HCT116 (cell line): ENCODE data around the gene NSF.
"Not testable (repeated sequence)": the region's sequence is repeated elsewhere in the genome, so short reads cannot be mapped to it uniquely, and the experiment has no call there.

Source experiments
- ATF3 ChIP-seq: IDR thresholded peaks from 2 replicates; pipeline ENCODE4 v1.6.1; 2012
- CEBPB ChIP-seq: IDR thresholded peaks from 2 replicates; pipeline ENCODE4 v1.6.1; 2012; ENCODE audit warnings: low read depth
- CTCF ChIP-seq, 3 experiments: fragments of 200-600 bp in 1 of 3; sonication (generic) in 1 of 3; IDR thresholded peaks in 2 of 3; conservative IDR thresholded peaks in 1 of 3; 2 replicates each; pipeline ENCODE4 v1.5.1; 2012 to 2017; ENCODE audit warnings: low read depth in 2 of 3, low read length in 2 of 3, antibody characterized with exemption in 1 of 3, borderline replicate concordance in 1 of 3, control low read depth in 1 of 3, mild to moderate bottlenecking in 1 of 3, mixed read lengths in 1 of 3, mixed run types in 1 of 3, moderate library complexity in 1 of 3; ENCODE audit not compliant: insufficient read depth in 1 of 3
- EGR1 ChIP-seq: IDR thresholded peaks from 2 replicates; pipeline ENCODE4 v1.6.1; 2012; ENCODE audit warnings: low read depth
- EZH2 ChIP-seq: fragments of 200-600 bp; sonication (generic); IDR thresholded peaks from 2 replicates; pipeline ENCODE4 v1.6.1; 2017; ENCODE audit warnings: antibody characterized with exemption, mixed run types
- EZH2phosphoT487 ChIP-seq: fragments of 200-600 bp; IDR thresholded peaks from 2 replicates; pipeline ENCODE4 v1.6.1; 2018; ENCODE audit warnings: antibody characterized with exemption, borderline replicate concordance
- MAX ChIP-seq: IDR thresholded peaks from 2 replicates; pipeline ENCODE4 v1.6.1; 2012
- POLR2A ChIP-seq: IDR thresholded peaks from 2 replicates; pipeline ENCODE4 v1.7.0; 2011; ENCODE audit warnings: borderline replicate concordance; ENCODE audit not compliant: insufficient read depth, insufficient read length; ENCODE audit errors: extremely low read depth
- POLR2AphosphoS5 ChIP-seq: IDR thresholded peaks from 2 replicates; pipeline ENCODE4 v1.6.1; 2011; ENCODE audit warnings: mild to moderate bottlenecking, low read depth, low read length, moderate library complexity
- SIN3A ChIP-seq: IDR thresholded peaks from 2 replicates; pipeline ENCODE4 v1.6.1; 2012; ENCODE audit warnings: low read depth
- YY1 ChIP-seq: IDR thresholded peaks from 2 replicates; pipeline ENCODE4 v1.6.1; 2011; ENCODE audit warnings: low read length, low read depth, moderate library complexity, mild to moderate bottlenecking; ENCODE audit not compliant: insufficient replicate concordance; ENCODE audit errors: extremely low read depth
- ZFX ChIP-seq: fragments of 450-650 bp; IDR thresholded peaks from 2 replicates; pipeline ENCODE4 v1.6.1; 2017
- ZNF274 ChIP-seq: fragments of 200-500 bp; sonication (Bioruptor generic); IDR thresholded peaks from 2 replicates; pipeline ENCODE4 v1.6.1; 2014; ENCODE audit warnings: mild to moderate bottlenecking, low read depth, low read length, inconsistent platforms

- not testable (repeated sequence) for TF ChIP-seq EZH2phosphoT487; POLR2AphosphoS5; CTCF (IDR thresholded peaks at IDR 0.05 in 2 of 3, conservative IDR thresholded peaks at IDR 0.05 in 1 of 3; ENCODE audit: borderline replicate concordance in 1 of 3, insufficient read depth in 1 of 3, low read depth in 2 of 3, low read length in 2 of 3); ZNF274; ATF3; YY1; EZH2; POLR2A; CEBPB; EGR1; MAX; SIN3A; ZFX
Observed at GRCh38 chr17:46659702-46660101, 69.2 kb downstream of the NSF start.
